ENCODE results near the gene SH3RF1.

GRCh38 chr4:169175476-169175875, 95.3 kb downstream of the SH3RF1 start:
- TF ChIP-seq CTCF (IDR thresholded peaks at IDR 0.05) (no peak), POLR2A (IDR thresholded peaks at IDR 0.05) (no peak)
